Spinal cord (tissue), 10 donors: ENCODE results near the gene COPE. TPM values are rescaled to one million over a fixed set of nuclear protein-coding genes. Genes with fewer than 3 reads are reported as not detected.

ENCODE experiments used
- DNase-seq, 6 donors: peaks; one replicate each; pipeline versions ENCODE4 v3.0.0 to v3.0.0-alpha.2; 2013 to 2015; ENCODE audit warnings: low spot score in 6 of 6, low read depth in 4 of 6
- H3K27ac ChIP-seq: one replicate; pipeline ENCODE4 v1.5.1; 2013; ENCODE audit warnings: low read depth, low read length, control low read depth
- H3K27me3 ChIP-seq: one replicate; pipeline ENCODE4 v1.6.1; 2013; ENCODE audit warnings: low read length; ENCODE audit not compliant: control insufficient read depth, insufficient read depth
- H3K36me3 ChIP-seq: one replicate; pipeline ENCODE4 v1.6.1; 2013; ENCODE audit warnings: low read length; ENCODE audit not compliant: control insufficient read depth, insufficient read depth
- H3K4me1 ChIP-seq: one replicate; pipeline ENCODE4 v1.6.1; 2013; ENCODE audit warnings: low read length; ENCODE audit not compliant: control insufficient read depth, insufficient read depth
- H3K4me3 ChIP-seq: one replicate; pipeline ENCODE4 v1.5.1; 2013; ENCODE audit warnings: low read depth, low read length, control low read depth
- H3K9me3 ChIP-seq: one replicate; pipeline ENCODE4 v1.6.1; 2013; ENCODE audit warnings: low read length; ENCODE audit not compliant: control insufficient read depth, insufficient read depth
- WGBS: methylation state at CpG from one replicate; pipeline ENCODE4 v1.1.5; 2013; ENCODE audit warnings: missing lambda C conversion rate; ENCODE audit not compliant: insufficient coverage; 5-methylcytosine and 5-hydroxymethylcytosine counted together
- polyA plus RNA-seq, 2 donors: library from polyadenylated mRNA; unstranded; fragments of 120-200 nt; gene quantifications; one replicate each; pipeline ENCODE4 v1.2.1, GENCODE V29; 2013; ENCODE audit not compliant: insufficient read length in 2 of 2
- total RNA-seq, 2 donors: library from RNA; depleted of rRNA in 1 of 2; stranded (reverse); fragments of 120-200 nt in 1 of 2; fragments of >200 nt in 1 of 2; gene quantifications; one replicate each; pipeline versions ENCODE4 v1.2.3 to v1.2.4, GENCODE V29; 2013 to 2014
- donor health status: healthy.

Gene COPE
- total and polyA plus RNA-seq, 4 donors, result 77.2 to 188 (median 177) TPM

DNA sequence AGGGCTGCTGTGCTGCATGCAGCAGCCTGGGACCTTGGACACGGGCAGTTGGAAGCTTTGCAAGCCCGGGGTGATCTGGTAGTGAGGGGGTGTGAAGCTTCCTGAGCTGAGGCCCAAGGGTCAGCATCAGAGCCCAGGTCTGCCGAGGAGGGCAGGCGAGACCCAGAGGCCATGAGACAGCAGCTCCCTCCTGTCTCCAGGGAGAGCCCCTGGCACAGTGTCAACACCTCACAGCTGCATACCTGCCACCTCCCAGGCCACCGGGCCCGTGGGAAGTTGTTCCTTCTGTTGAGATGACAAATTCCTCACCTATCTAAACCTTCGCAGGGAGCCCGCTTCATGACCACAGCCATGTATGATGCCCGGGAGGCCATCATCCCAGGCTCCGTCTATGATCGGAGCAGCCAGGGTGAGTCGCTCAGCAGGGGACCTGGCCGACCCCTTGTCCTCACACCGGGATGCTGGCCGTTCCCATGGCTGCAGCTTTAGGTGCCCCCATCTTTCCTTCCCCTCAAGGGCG lies 55.3 kb downstream of the COPE start:
- WGBS, result 76% methylated on average over 15 of the region's 16 CpGs
- H3K27ac ChIP-seq, result no peak overlapping the region
- H3K9me3 ChIP-seq, result no peaks in the 10 kb centered on the region
- no peak overlapping the region for H3K4me3 ChIP-seq
- H3K4me1 ChIP-seq, result peaks cover 46% of the 10 kb centered on the region
- DNase-seq, result no peak
- no peaks in the 10 kb centered on the region for H3K27me3 ChIP-seq
- peaks cover 96% of the 10 kb centered on the region for H3K36me3 ChIP-seq

GRCh38 chr19:18862976-18863842 lies 56.0 kb downstream of the COPE start:
- H3K4me1 ChIP-seq, result peaks cover 43% of the 10 kb centered on the region
- H3K9me3 ChIP-seq, result no peaks in the 10 kb centered on the region
- H3K36me3 ChIP-seq, result peaks cover 99% of the 10 kb centered on the region
- WGBS, result 83% methylated on average over 32 of the region's 33 CpGs
- no peak overlapping the region for H3K4me3 ChIP-seq
- DNase-seq, result no peak
- H3K27ac ChIP-seq, result no peak overlapping the region
- no peaks in the 10 kb centered on the region for H3K27me3 ChIP-seq

DNA sequence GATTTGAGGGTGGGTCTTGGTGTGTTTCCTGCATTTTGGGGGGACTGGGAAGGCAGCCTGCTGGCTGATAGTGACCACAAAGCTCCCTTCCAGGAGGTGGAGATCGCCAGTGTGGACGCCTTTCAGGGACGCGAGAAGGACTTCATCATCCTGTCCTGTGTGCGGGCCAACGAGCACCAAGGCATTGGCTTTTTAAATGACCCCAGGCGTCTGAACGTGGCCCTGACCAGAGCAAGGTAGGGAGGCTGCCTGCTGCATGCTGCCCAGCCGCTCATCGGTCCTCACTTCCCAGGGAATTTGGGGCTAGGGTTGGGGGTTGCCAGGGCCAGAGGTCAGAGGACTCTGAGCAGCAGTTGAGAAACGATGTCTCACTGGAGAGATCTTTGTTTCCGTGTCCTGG lies 57.3 kb downstream of the COPE start:
- Histone ChIP-seq H3K27me3 (no peaks in the 10 kb centered on the region), H3K27ac (no peak overlapping the region), H3K9me3 (no peaks in the 10 kb centered on the region), H3K4me1 (peaks cover 30% of the 10 kb centered on the region), H3K4me3 (no peak overlapping the region), H3K36me3 (peaks cover 99% of the 10 kb centered on the region)
- DNase-seq, result no peak
- 85% methylated on average over 12 of the region's 12 CpGs for WGBS

DNA sequence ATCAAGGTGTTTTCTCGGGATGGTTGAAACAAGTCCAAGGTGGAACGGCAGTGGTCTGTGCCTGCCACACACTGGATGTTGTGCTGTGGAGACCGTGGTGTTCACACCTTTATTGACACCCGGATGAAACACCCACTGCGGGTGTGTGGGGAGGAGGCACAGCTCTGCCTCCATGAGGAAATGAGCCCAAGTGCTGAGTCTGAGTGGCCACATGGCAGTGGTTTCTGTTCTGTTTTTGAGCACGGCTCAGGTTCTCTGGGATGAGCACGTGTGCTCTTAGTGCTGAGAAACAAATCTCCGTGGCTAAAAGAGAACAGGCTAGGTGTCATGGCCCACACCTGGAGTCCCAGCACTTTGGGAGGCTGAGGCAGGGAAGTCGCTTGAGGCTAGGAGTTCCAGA lies 58.0 kb downstream of the COPE start:
- Histone ChIP-seq H3K9me3 (no peaks in the 10 kb centered on the region), H3K4me1 (peaks cover 29% of the 10 kb centered on the region), H3K27ac (no peak overlapping the region), H3K4me3 (no peak overlapping the region), H3K36me3 (peaks cover 100% of the 10 kb centered on the region), H3K27me3 (no peaks in the 10 kb centered on the region)
- no peak for DNase-seq
- 90% methylated on average over 9 of the region's 9 CpGs for WGBS

DNA sequence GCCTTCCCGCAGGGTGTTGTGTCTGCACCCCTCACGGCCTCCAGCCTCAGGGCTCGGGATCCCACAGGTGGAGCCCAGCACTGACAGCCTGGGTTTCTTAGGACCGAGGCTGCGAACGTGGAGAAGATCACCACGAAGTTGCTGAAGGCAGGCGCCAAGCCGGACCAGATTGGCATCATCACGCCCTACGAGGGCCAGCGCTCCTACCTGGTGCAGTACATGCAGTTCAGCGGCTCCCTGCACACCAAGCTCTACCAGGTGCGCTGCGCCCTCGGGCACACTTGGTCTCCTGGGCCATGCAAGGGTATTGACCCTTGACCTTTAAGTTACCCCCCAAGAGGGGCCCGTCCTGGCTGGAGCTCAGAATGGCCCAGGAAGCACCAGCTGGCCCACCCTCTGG lies 58.5 kb downstream of the COPE start:
- Histone ChIP-seq H3K9me3 (no peaks in the 10 kb centered on the region), H3K27ac (no peak overlapping the region), H3K4me3 (no peak overlapping the region), H3K27me3 (no peaks in the 10 kb centered on the region), H3K4me1 (peaks cover 32% of the 10 kb centered on the region), H3K36me3 (peaks cover 100% of the 10 kb centered on the region)
- no peak for DNase-seq
- 92% methylated on average over 17 of the region's 17 CpGs for WGBS

GRCh38 chr19:18860302-18860700 lies 58.9 kb downstream of the COPE start:
- Histone ChIP-seq H3K4me1 (peaks cover 32% of the 10 kb centered on the region), H3K27me3 (no peaks in the 10 kb centered on the region), H3K27ac (no peak overlapping the region), H3K4me3 (no peak overlapping the region), H3K36me3 (peaks cover 100% of the 10 kb centered on the region), H3K9me3 (no peaks in the 10 kb centered on the region)
- no peak for DNase-seq
- WGBS, result 76% methylated on average over 7 of the region's 11 CpGs

DNA sequence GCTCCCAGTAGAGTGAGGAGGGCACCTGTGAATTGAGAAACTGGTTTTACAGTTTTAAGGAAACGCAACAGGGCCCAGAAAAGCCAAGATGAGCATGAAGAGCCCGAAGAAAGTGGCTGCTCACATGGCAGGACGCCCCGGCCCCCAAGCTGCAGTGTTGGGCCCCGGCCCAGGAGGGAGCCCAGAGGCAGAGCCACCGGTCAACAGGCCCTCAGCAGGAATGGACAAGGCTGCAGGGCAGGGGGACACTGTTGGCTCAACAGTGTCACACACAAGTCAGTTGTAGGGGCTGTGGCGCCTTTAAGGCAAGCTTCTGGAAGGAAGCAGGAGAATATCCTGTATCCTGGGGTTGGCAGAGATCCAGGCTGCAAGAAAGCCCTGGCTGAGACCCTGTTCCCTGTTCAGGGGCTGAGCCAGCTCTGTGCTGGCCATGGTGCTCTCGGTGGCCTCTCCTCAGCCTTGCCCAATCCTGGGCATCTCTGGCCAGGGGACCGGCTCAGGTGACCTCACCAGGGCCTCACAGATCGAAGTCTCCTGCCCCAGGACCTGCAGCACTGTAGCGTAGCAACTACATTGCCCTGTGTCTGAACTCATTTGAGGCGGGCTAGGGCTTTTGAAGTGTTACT lies 59.4 kb downstream of the COPE start:
- H3K4me1 ChIP-seq, result peaks cover 32% of the 10 kb centered on the region
- DNase-seq, result peak in 1 of 6 donors; percentile 41
- WGBS, result 73% methylated on average over 12 of the region's 12 CpGs
- no peak overlapping the region for H3K4me3 ChIP-seq
- no peaks in the 10 kb centered on the region for H3K9me3 ChIP-seq
- no peaks in the 10 kb centered on the region for H3K27me3 ChIP-seq
- peaks cover 100% of the 10 kb centered on the region for H3K36me3 ChIP-seq
- H3K27ac ChIP-seq, result no peak overlapping the region

- Histone ChIP-seq H3K4me3 (no peak overlapping the region), H3K36me3 (peaks cover 100% of the 10 kb centered on the region), H3K27ac (no peak overlapping the region), H3K4me1 (peaks cover 32% of the 10 kb centered on the region), H3K27me3 (no peaks in the 10 kb centered on the region), H3K9me3 (no peaks in the 10 kb centered on the region)
- WGBS, result 91% methylated on average over 21 of the region's 21 CpGs
- no peak for DNase-seq
Measured at GRCh38 chr19:18858906-18859646, 60.1 kb downstream of the COPE start.

DNA sequence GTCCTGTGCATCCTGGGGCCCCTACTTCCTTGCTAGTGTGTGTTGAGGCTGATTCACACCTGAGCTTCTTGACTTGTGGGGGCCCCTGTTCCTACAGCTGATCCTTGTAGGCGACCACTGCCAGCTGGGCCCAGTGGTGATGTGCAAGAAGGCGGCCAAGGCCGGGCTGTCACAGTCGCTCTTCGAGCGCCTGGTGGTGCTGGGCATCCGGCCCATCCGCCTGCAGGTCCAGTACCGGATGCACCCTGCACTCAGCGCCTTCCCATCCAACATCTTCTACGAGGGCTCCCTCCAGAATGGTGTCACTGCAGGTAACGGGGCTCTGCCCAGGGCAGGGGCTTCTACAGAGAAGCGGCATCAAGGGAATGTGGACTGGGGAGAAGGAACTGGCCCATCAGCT lies 62.0 kb downstream of the COPE start:
- Histone ChIP-seq H3K27ac (no peak overlapping the region), H3K4me1 (peaks cover 25% of the 10 kb centered on the region), H3K27me3 (no peaks in the 10 kb centered on the region), H3K36me3 (peaks cover 100% of the 10 kb centered on the region), H3K4me3 (no peak overlapping the region), H3K9me3 (no peaks in the 10 kb centered on the region)
- WGBS, result 93% methylated on average over 13 of the region's 13 CpGs
- no peak for DNase-seq
